ENCODE results near the gene LAMP5. TPM values are rescaled to one million over a fixed set of nuclear protein-coding genes. Genes with fewer than 3 reads are reported as not detected.
A peak's percentile ranks its signal among the peaks of the same experiment; 100 is the strongest.

The LAMP5 gene
- total RNA-seq, 1 donor from 2014 or later = 0.34 TPM

- peak; percentile 64 for DNase-seq
Measured at GRCh38 chr20:9543214-9543613, 28.8 kb downstream of the LAMP5 start.

GRCh38 chr20:9550283-9550682 lies 35.9 kb downstream of the LAMP5 start:
- DNase-seq = no peak

GRCh38 chr20:9550871-9551270 lies 36.5 kb downstream of the LAMP5 start:
- DNase-seq = no peak

GRCh38 chr20:9551808-9552550 lies 37.6 kb downstream of the LAMP5 start:
- DNase-seq = peak; percentile 41

- DNase-seq = no peak
Measured at GRCh38 chr20:9555781-9556180, 41.4 kb downstream of the LAMP5 start.

- DNase-seq = no peak
Measured at GRCh38 chr20:9557411-9557810, 43.0 kb downstream of the LAMP5 start.

- no peak for DNase-seq
Measured at GRCh38 chr20:9565910-9566550, 51.6 kb downstream of the LAMP5 start.

GRCh38 chr20:9566977-9567376 lies 52.6 kb downstream of the LAMP5 start:
- no peak for DNase-seq

- no peak for DNase-seq
Measured at GRCh38 chr20:9570612-9571011, 56.2 kb downstream of the LAMP5 start.

GRCh38 chr20:9571783-9572182 lies 57.4 kb downstream of the LAMP5 start:
- DNase-seq = no peak

- DNase-seq = no peak
Measured at GRCh38 chr20:9572670-9573069, 58.3 kb downstream of the LAMP5 start.

GRCh38 chr20:9573335-9574151 lies 59.2 kb downstream of the LAMP5 start:
- no peak for DNase-seq

- DNase-seq = no peak
Measured at GRCh38 chr20:9574181-9574580, 59.8 kb downstream of the LAMP5 start.

GRCh38 chr20:9574776-9575175 lies 60.4 kb downstream of the LAMP5 start:
- no peak for DNase-seq

- DNase-seq = no peak
Measured at GRCh38 chr20:9575836-9576235, 61.4 kb downstream of the LAMP5 start.

GRCh38 chr20:9576695-9577094 lies 62.3 kb downstream of the LAMP5 start:
- no peak for DNase-seq

GRCh38 chr20:9577397-9577796 lies 63.0 kb downstream of the LAMP5 start:
- DNase-seq = no peak

- DNase-seq = no peak
Measured at GRCh38 chr20:9578594-9578993, 64.2 kb downstream of the LAMP5 start.
